Uterus (tissue), 2 donors: ENCODE data around the gene ANKRD2.

Experiments used
- POLR2A ChIP-seq, 2 donors: fragments of 450-650 bp; IDR thresholded peaks; one replicate each; pipeline ENCODE4 v1.6.1; 2016; ENCODE audit warnings: antibody characterized with exemption in 2 of 2, mild to moderate bottlenecking in 1 of 2, moderate library complexity in 1 of 2
- TF ChIP-seq, protein P1 (sequence below), 4 experiments: fragments of 200-600 bp in 2 of 4; fragments of 450-650 bp in 2 of 4; sonication (generic) in 2 of 4; IDR thresholded peaks; one replicate each; pipeline ENCODE4 v1.5.1; 2016 to 2019; ENCODE audit warnings: antibody characterized with exemption in 4 of 4, mild to moderate bottlenecking in 2 of 4, moderate library complexity in 1 of 4

- TF ChIP-seq, protein P1, sequence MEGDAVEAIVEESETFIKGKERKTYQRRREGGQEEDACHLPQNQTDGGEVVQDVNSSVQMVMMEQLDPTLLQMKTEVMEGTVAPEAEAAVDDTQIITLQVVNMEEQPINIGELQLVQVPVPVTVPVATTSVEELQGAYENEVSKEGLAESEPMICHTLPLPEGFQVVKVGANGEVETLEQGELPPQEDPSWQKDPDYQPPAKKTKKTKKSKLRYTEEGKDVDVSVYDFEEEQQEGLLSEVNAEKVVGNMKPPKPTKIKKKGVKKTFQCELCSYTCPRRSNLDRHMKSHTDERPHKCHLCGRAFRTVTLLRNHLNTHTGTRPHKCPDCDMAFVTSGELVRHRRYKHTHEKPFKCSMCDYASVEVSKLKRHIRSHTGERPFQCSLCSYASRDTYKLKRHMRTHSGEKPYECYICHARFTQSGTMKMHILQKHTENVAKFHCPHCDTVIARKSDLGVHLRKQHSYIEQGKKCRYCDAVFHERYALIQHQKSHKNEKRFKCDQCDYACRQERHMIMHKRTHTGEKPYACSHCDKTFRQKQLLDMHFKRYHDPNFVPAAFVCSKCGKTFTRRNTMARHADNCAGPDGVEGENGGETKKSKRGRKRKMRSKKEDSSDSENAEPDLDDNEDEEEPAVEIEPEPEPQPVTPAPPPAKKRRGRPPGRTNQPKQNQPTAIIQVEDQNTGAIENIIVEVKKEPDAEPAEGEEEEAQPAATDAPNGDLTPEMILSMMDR (IDR thresholded peaks at IDR 0.05), result no peak
- no peak for TF ChIP-seq POLR2A (IDR thresholded peaks at IDR 0.05)
These were observed 9.2 kb upstream of the ANKRD2 start for GRCh38 chr10:97563337-97563736.
